CD4-positive, alpha-beta T cell (primary cell): Measurements from ENCODE around the gene FMNL2. TPM values are rescaled to one million over a fixed set of nuclear protein-coding genes. Genes with fewer than 3 reads are reported as not detected.
"Not testable (repeated sequence)": the region's sequence is repeated elsewhere in the genome, so short reads cannot be mapped to it uniquely, and the experiment has no call there.

Experiments used
- ATAC-seq: fragments of 200-7000 bp; cut with Tn5 transposase; one replicate; pipeline ENCODE4 v1.10.0; 2022; ENCODE audit warnings: mild to moderate bottlenecking; ENCODE audit not compliant: poor library complexity
- CTCF ChIA-PET: fragments of 350-600 bp; sonication (Branson Sonifier 250); formaldehyde crosslinking; loops from one replicate; lab custom pipeline; 2021; ENCODE audit warnings: antibody characterized with exemption, inconsistent platforms; lab: Charles Lee
- POLR2A ChIA-PET: fragments of 350-600 bp; sonication (Branson Sonifier 250); formaldehyde crosslinking; loops from one replicate; lab custom pipeline; 2021; ENCODE audit warnings: antibody characterized with exemption, inconsistent platforms; lab: Charles Lee
- DNase-seq, 14 experiments: peaks; one replicate each; pipeline ENCODE4 v3.0.0-alpha.2; 2013 to 2020; ENCODE audit warnings: mixed read lengths in 2 of 14
- H3K27ac ChIP-seq, 2 donors: one replicate each; pipeline versions ENCODE4 v1.5.1 to v1.7.0; 2013; ENCODE audit warnings: low read length in 2 of 2, low read depth in 1 of 2, mild to moderate bottlenecking in 1 of 2
- H3K27me3 ChIP-seq, 2 experiments: 1 replicate in 1 of 2; 2 replicates in 1 of 2; pipeline versions ENCODE4 v1.6.1 to v1.7.0; 2013; ENCODE audit warnings: low read length in 2 of 2, control low read depth in 1 of 2, mild to moderate bottlenecking in 1 of 2, moderate library complexity in 1 of 2; ENCODE audit not compliant: insufficient read depth in 2 of 2, control insufficient read depth in 1 of 2
- H3K36me3 ChIP-seq: one replicate; pipeline ENCODE4 v1.6.1; 2013; ENCODE audit warnings: low read length, control low read depth; ENCODE audit not compliant: insufficient read depth
- H3K4me1 ChIP-seq: one replicate; pipeline ENCODE4 v1.6.1; 2013; ENCODE audit warnings: low read length, control low read depth; ENCODE audit not compliant: insufficient read depth
- H3K4me3 ChIP-seq: one replicate; pipeline ENCODE4 v1.5.1; 2013; ENCODE audit warnings: mild to moderate bottlenecking, low read length, moderate library complexity
- H3K9me3 ChIP-seq, 2 experiments: 1 replicate in 1 of 2; 2 replicates in 1 of 2; pipeline versions ENCODE4 v1.6.1 to v1.7.0; 2013; ENCODE audit warnings: low read length in 2 of 2, mild to moderate bottlenecking in 2 of 2, control low read depth in 1 of 2, moderate library complexity in 1 of 2; ENCODE audit not compliant: control insufficient read depth in 1 of 2, insufficient read depth in 1 of 2
- H3K27ac Mint-ChIP-seq: one replicate; pipeline ENCODE4 v1.8.0; 2020; ENCODE audit warnings: mixed read lengths
- H3K27me3 Mint-ChIP-seq: one replicate; pipeline ENCODE4 v1.8.0; 2021; ENCODE audit warnings: mixed read lengths
- H3K36me3 Mint-ChIP-seq: one replicate; pipeline ENCODE4 v1.8.0; 2021; ENCODE audit warnings: low read depth, mixed read lengths
- H3K4me1 Mint-ChIP-seq: one replicate; pipeline ENCODE4 v1.8.0; 2021; ENCODE audit warnings: low read depth, mixed read lengths
- H3K4me3 Mint-ChIP-seq: one replicate; pipeline ENCODE4 v1.8.0; 2020; ENCODE audit warnings: mild to moderate bottlenecking, mixed read lengths
- H3K9me3 Mint-ChIP-seq: one replicate; pipeline ENCODE4 v1.8.0; 2020; ENCODE audit warnings: mixed read lengths
- CTCF ChIP-seq: fragments of 200-600 bp; IDR thresholded peaks from one replicate; pipeline ENCODE4 v1.8.0; 2022; ENCODE audit warnings: antibody characterized with exemption, mild to moderate bottlenecking
- intact Hi-C, 2 experiments: fragments of 100-400 bp; cut with DNase I in 1 of 2; cut with micrococcal nuclease in 1 of 2; formaldehyde crosslinking; loops; one replicate each; pipeline versions ENCODE4 v1.15.1 to v1.9.0; 2023 to 2025; cut with DNase I, micrococcal nuclease
- total RNA-seq, 174 experiments: library from RNA in 2 of 174; stranded (reverse) in 2 of 174; gene quantifications; one replicate each; pipeline ENCODE4 v1.2.3 and lab custom pipeline; 2021 to 2026

Gene FMNL2
- total RNA-seq, 2 experiments from 2014 or later, result 0.30 to 0.31 TPM

GRCh38 chr2:152387041-152387440 lies 52.1 kb downstream of the FMNL2 start:
- Histone ChIP-seq H3K4me1 (no peaks in the 10 kb centered on the region), H3K9me3 (peaks cover 0 to 5% of the 10 kb centered on the region in 2 experiments), H3K4me3 (no peak overlapping the region), H3K27me3 (no peaks in the 10 kb centered on the region), H3K27ac (no peak overlapping the region), H3K36me3 (no peaks in the 10 kb centered on the region)
- Mint-ChIP-seq H3K4me1 (no peaks in the 10 kb centered on the region), H3K27ac (no peak overlapping the region), H3K9me3 (no peaks in the 10 kb centered on the region), H3K27me3 (no peaks in the 10 kb centered on the region), H3K36me3 (no peaks in the 10 kb centered on the region), H3K4me3 (no peak overlapping the region)
- no peak for ATAC-seq
- CTCF ChIA-PET, result no interaction called here
- POLR2A ChIA-PET, result no interaction called here
- intact Hi-C loops, result no loop called here
- DNase-seq, result no peak
- no peak for TF ChIP-seq CTCF

- H3K36me3 ChIP-seq, H3K9me3 ChIP-seq, intact Hi-C loops, CTCF ChIA-PET, H3K27me3 Mint-ChIP-seq, H3K36me3 Mint-ChIP-seq, ATAC-seq, H3K4me1 ChIP-seq, H3K27ac ChIP-seq, H3K27me3 ChIP-seq, H3K4me3 ChIP-seq, H3K9me3 Mint-ChIP-seq, H3K4me1 Mint-ChIP-seq, H3K4me3 Mint-ChIP-seq, H3K27ac Mint-ChIP-seq, POLR2A ChIA-PET: not testable (repeated sequence)
- DNase-seq, result peak in 2 of 14 experiments; percentile 12 to 13
Measured at GRCh38 chr2:152388269-152388668, 53.3 kb downstream of the FMNL2 start.

- ChIA-PET POLR2A (no interaction called here), CTCF (no interaction called here)
- no peaks in the 10 kb centered on the region for H3K4me1 Mint-ChIP-seq
- H3K27me3 Mint-ChIP-seq, result no peaks in the 10 kb centered on the region
- ATAC-seq (no peak), DNase-seq (no peak)
- Histone ChIP-seq H3K9me3 (peaks cover 0 to 5% of the 10 kb centered on the region in 2 experiments), H3K36me3 (no peaks in the 10 kb centered on the region), H3K27ac (no peak overlapping the region), H3K4me3 (no peak overlapping the region), H3K27me3 (no peaks in the 10 kb centered on the region), H3K4me1 (no peaks in the 10 kb centered on the region)
- no peak overlapping the region for H3K4me3 Mint-ChIP-seq
- no peaks in the 10 kb centered on the region for H3K9me3 Mint-ChIP-seq
- H3K27ac Mint-ChIP-seq, result no peak overlapping the region
- H3K36me3 Mint-ChIP-seq, result no peaks in the 10 kb centered on the region
- TF ChIP-seq CTCF, result no peak
- intact Hi-C loops, result no loop called here
Measured at GRCh38 chr2:152389483-152389882, 54.5 kb downstream of the FMNL2 start.

GRCh38 chr2:152390837-152391236 lies 55.9 kb downstream of the FMNL2 start:
- TF ChIP-seq CTCF, result no peak
- no peaks in the 10 kb centered on the region for H3K36me3 Mint-ChIP-seq
- intact Hi-C loops, result no loop called here

More at GRCh38 chr2:152390837-152391236, 55.9 kb downstream of the FMNL2 start:
- Histone ChIP-seq H3K4me1 (no peaks in the 10 kb centered on the region), H3K4me3 (no peak overlapping the region), H3K27me3 (no peaks in the 10 kb centered on the region), H3K36me3 (no peaks in the 10 kb centered on the region), H3K9me3 (peaks cover 0 to 5% of the 10 kb centered on the region in 2 experiments), H3K27ac (no peak overlapping the region)
- no peak overlapping the region for H3K4me3 Mint-ChIP-seq
- DNase-seq (no peak), ATAC-seq (no peak)
- no peaks in the 10 kb centered on the region for H3K27me3 Mint-ChIP-seq
- H3K27ac Mint-ChIP-seq, result no peak overlapping the region
- no peaks in the 10 kb centered on the region for H3K9me3 Mint-ChIP-seq
- POLR2A ChIA-PET, result no interaction called here
- no peaks in the 10 kb centered on the region for H3K4me1 Mint-ChIP-seq
- CTCF ChIA-PET, result no interaction called here
